T follicular helper cell (primary cell): ENCODE results near the gene VKORC1L1.
"Not testable (repeated sequence)": the region's sequence is repeated elsewhere in the genome, so short reads cannot be mapped to it uniquely, and the experiment has no call there.

Experiments used
- DNase-seq: peaks from one replicate; pipeline ENCODE4 v3.0.0-alpha.2; 2020; ENCODE audit warnings: low read depth

Gene VKORC1L1

GRCh38 chr7:65884983-65885382, 12.1 kb downstream of the VKORC1L1 start:
- DNase-seq, result not testable (repeated sequence)

GRCh38 chr7:65885533-65885932, 12.7 kb downstream of the VKORC1L1 start:
- DNase-seq, result not testable (repeated sequence)

GRCh38 chr7:65888434-65889156, 15.7 kb downstream of the VKORC1L1 start:
- not testable (repeated sequence) for DNase-seq

GRCh38 chr7:65889722-65890121, 16.8 kb downstream of the VKORC1L1 start:
- DNase-seq, result not testable (repeated sequence)

- DNase-seq, result no peak
Observed at GRCh38 chr7:65892161-65892560, 19.3 kb downstream of the VKORC1L1 start.

GRCh38 chr7:65892835-65893234, 20.0 kb downstream of the VKORC1L1 start:
- DNase-seq, result no peak

- no peak for DNase-seq
Observed at GRCh38 chr7:65896279-65896870, 23.5 kb downstream of the VKORC1L1 start.

GRCh38 chr7:65897289-65897688, 24.4 kb downstream of the VKORC1L1 start:
- DNase-seq, result not testable (repeated sequence)

- not testable (repeated sequence) for DNase-seq
Observed at GRCh38 chr7:65898677-65899447, 26.0 kb downstream of the VKORC1L1 start.

- DNase-seq, result no peak
Observed at GRCh38 chr7:65902306-65902705, 29.4 kb downstream of the VKORC1L1 start.

GRCh38 chr7:65907501-65908198, 34.8 kb downstream of the VKORC1L1 start:
- DNase-seq, result no peak

GRCh38 chr7:65910237-65910636, 37.4 kb downstream of the VKORC1L1 start:
- DNase-seq, result no peak

GRCh38 chr7:65912237-65912636, 39.4 kb downstream of the VKORC1L1 start:
- no peak for DNase-seq

GRCh38 chr7:65915921-65916657, 43.2 kb downstream of the VKORC1L1 start:
- no peak for DNase-seq

- DNase-seq, result no peak
Observed at GRCh38 chr7:65923316-65923715, 50.4 kb downstream of the VKORC1L1 start.

- no peak for DNase-seq
Observed at GRCh38 chr7:65924193-65924592, 51.3 kb downstream of the VKORC1L1 start.

- DNase-seq, result no peak
Observed at GRCh38 chr7:65925040-65925439, 52.2 kb downstream of the VKORC1L1 start.

GRCh38 chr7:65926588-65926987, 53.7 kb downstream of the VKORC1L1 start:
- no peak for DNase-seq

GRCh38 chr7:65927489-65928448, 54.9 kb downstream of the VKORC1L1 start:
- no peak for DNase-seq

- no peak for DNase-seq
Observed at GRCh38 chr7:65931685-65932084, 58.8 kb downstream of the VKORC1L1 start.
